22Rv1 (cell line): Measurements from ENCODE around the gene DEF6.

ENCODE experiments used
- CTCF ChIP-seq: fragments of 450-650 bp; IDR thresholded peaks from 2 replicates; pipeline ENCODE4 v1.5.1; 2017; ENCODE audit warnings: mild to moderate bottlenecking
- ZFX ChIP-seq: fragments of 450-650 bp; IDR thresholded peaks from 2 replicates; pipeline ENCODE4 v1.6.1; 2017; ENCODE audit warnings: antibody characterized with exemption, borderline replicate concordance

- no peak for TF ChIP-seq CTCF
- no peak for TF ChIP-seq ZFX
Measured at GRCh38 chr6:35282472-35282871, 15.1 kb upstream of the DEF6 start.
